Astrocyte (in vitro differentiated cells and primary cell): Measurements from ENCODE around the gene SIVA1. TPM values are rescaled to one million over a fixed set of nuclear protein-coding genes. Genes with fewer than 3 reads are reported as not detected.

Experiments
- DNase-seq: peaks from one replicate; pipeline ENCODE4 v3.0.0-alpha.2; 2010; ENCODE audit warnings: low read depth
- FAIRE-seq: peaks from 2 replicates; lab custom pipeline; 2011; peaks lifted over from hg19 to GRCh38; lab: Jason Lieb, UNC
- H2AFZ ChIP-seq: 2 replicates; pipeline ENCODE4 v1.6.0; 2012; ENCODE audit warnings: low read depth, low read length, inconsistent platforms
- H3K27ac ChIP-seq: 2 replicates; pipeline ENCODE4 v1.5.1; 2011; ENCODE audit warnings: low read depth, low read length, inconsistent platforms
- H3K27me3 ChIP-seq: 2 replicates; pipeline ENCODE4 v1.6.0; 2011; ENCODE audit warnings: low read length, inconsistent platforms; ENCODE audit not compliant: insufficient read depth
- H3K36me3 ChIP-seq: 2 replicates; pipeline ENCODE4 v1.5.1; 2011; ENCODE audit warnings: low read length, inconsistent platforms; ENCODE audit not compliant: insufficient read depth
- H3K4me1 ChIP-seq: 2 replicates; pipeline ENCODE4 v1.5.1; 2011; ENCODE audit warnings: low read length, inconsistent platforms; ENCODE audit not compliant: insufficient read depth
- H3K4me2 ChIP-seq: 2 replicates; pipeline ENCODE4 v1.6.0; 2012; ENCODE audit warnings: low read length, inconsistent platforms
- H3K4me3 ChIP-seq: 2 replicates; pipeline ENCODE4 v1.5.1; 2011; ENCODE audit warnings: low read depth, mild to moderate bottlenecking, low read length, inconsistent platforms; ENCODE audit not compliant: insufficient read depth
- H3K79me2 ChIP-seq: 2 replicates; pipeline ENCODE4 v1.6.0; 2012; ENCODE audit warnings: mild to moderate bottlenecking, low read length, inconsistent platforms; ENCODE audit not compliant: insufficient read depth
- H3K9ac ChIP-seq: 2 replicates; pipeline ENCODE4 v1.6.0; 2012; ENCODE audit warnings: mild to moderate bottlenecking, low read length, inconsistent platforms
- H3K9me3 ChIP-seq: 2 replicates; pipeline ENCODE4 v1.5.1; 2012; ENCODE audit warnings: low read depth, mild to moderate bottlenecking, low read length, inconsistent platforms; ENCODE audit not compliant: insufficient read depth
- H4K20me1 ChIP-seq: 2 replicates; pipeline ENCODE4 v1.6.0; 2012; ENCODE audit warnings: low read length, inconsistent platforms; ENCODE audit not compliant: insufficient read depth
- H3K27ac Mint-ChIP-seq: one replicate; pipeline ENCODE4 v1.8.0; 2021; ENCODE audit warnings: mild to moderate bottlenecking, mixed read lengths; ENCODE audit not compliant: unreplicated experiment
- H3K27me3 Mint-ChIP-seq: one replicate; pipeline ENCODE4 v1.8.0; 2021; ENCODE audit warnings: low read depth, mixed read lengths; ENCODE audit not compliant: unreplicated experiment
- H3K36me3 Mint-ChIP-seq: one replicate; pipeline ENCODE4 v1.8.0; 2021; ENCODE audit warnings: low read depth, mixed read lengths; ENCODE audit not compliant: unreplicated experiment
- H3K4me1 Mint-ChIP-seq: one replicate; pipeline ENCODE4 v1.8.0; 2021; ENCODE audit warnings: low read depth, mixed read lengths; ENCODE audit not compliant: unreplicated experiment
- H3K4me3 Mint-ChIP-seq: one replicate; pipeline ENCODE4 v1.8.0; 2021; ENCODE audit warnings: mild to moderate bottlenecking, moderate library complexity, mixed read lengths; ENCODE audit not compliant: unreplicated experiment
- H3K9me3 Mint-ChIP-seq: one replicate; pipeline ENCODE4 v1.8.0; 2021; ENCODE audit warnings: mild to moderate bottlenecking, mixed read lengths; ENCODE audit not compliant: unreplicated experiment
- CTCF ChIP-seq: IDR thresholded peaks from 2 replicates; pipeline ENCODE4 v1.5.1; 2011; ENCODE audit warnings: low read depth, mild to moderate bottlenecking, inconsistent platforms, low read length, moderate library complexity; ENCODE audit not compliant: insufficient read depth
- EZH2 ChIP-seq: IDR thresholded peaks from 2 replicates; pipeline ENCODE4 v1.6.1; 2012; ENCODE audit warnings: mild to moderate bottlenecking, low read length, inconsistent platforms; ENCODE audit not compliant: insufficient read depth
- total RNA-seq: library from RNA; stranded (reverse); gene quantifications from 2 replicates; pipeline ENCODE4 v1.2.1, GENCODE V29; 2021

SIVA1 gene
- total RNA-seq, 1 donor from 2014 or later = 51.0 TPM

GRCh38 chr14:104706733-104707607 is 46.0 kb upstream of the SIVA1 start:
- H3K4me1 Mint-ChIP-seq = peaks cover 4% of the 10 kb centered on the region
- peaks cover 9% of the 10 kb centered on the region for H3K36me3 ChIP-seq
- H3K79me2 ChIP-seq = no peaks in the 10 kb centered on the region
- TF ChIP-seq CTCF (no peak), EZH2 (no peak)
- FAIRE-seq (no peak), DNase-seq (no peak)
- no peak overlapping the region for H3K4me2 ChIP-seq
- H3K4me1 ChIP-seq = peaks cover 9% of the 10 kb centered on the region
- no peak overlapping the region for H2AFZ ChIP-seq
- H3K4me3 Mint-ChIP-seq = no peak overlapping the region
- H3K27me3 ChIP-seq = no peaks in the 10 kb centered on the region
- H3K4me3 ChIP-seq = no peak overlapping the region
- no peak overlapping the region for H3K27ac ChIP-seq
- no peaks in the 10 kb centered on the region for H3K9me3 ChIP-seq
- H3K27me3 Mint-ChIP-seq = no peaks in the 10 kb centered on the region
- H3K9ac ChIP-seq = no peak overlapping the region
- no peak overlapping the region for H3K27ac Mint-ChIP-seq
- H3K36me3 Mint-ChIP-seq = peaks cover 15% of the 10 kb centered on the region
- peaks cover 28% of the 10 kb centered on the region for H4K20me1 ChIP-seq
- H3K9me3 Mint-ChIP-seq = no peaks in the 10 kb centered on the region

- FAIRE-seq (no peak), DNase-seq (no peak)
- peaks cover 9% of the 10 kb centered on the region for H3K4me1 ChIP-seq
- H3K4me2 ChIP-seq = no peak overlapping the region
- H3K27me3 ChIP-seq = no peaks in the 10 kb centered on the region
- H4K20me1 ChIP-seq = peaks cover 19% of the 10 kb centered on the region
- no peak for TF ChIP-seq EZH2
- TF ChIP-seq CTCF = no peak
- Mint-ChIP-seq H3K4me3 (no peak overlapping the region), H3K27ac (no peak overlapping the region), H3K36me3 (peaks cover 15% of the 10 kb centered on the region), H3K4me1 (peaks cover 4% of the 10 kb centered on the region), H3K9me3 (no peaks in the 10 kb centered on the region), H3K27me3 (no peaks in the 10 kb centered on the region)
- no peak overlapping the region for H2AFZ ChIP-seq
- H3K36me3 ChIP-seq = peaks cover 9% of the 10 kb centered on the region
- no peak overlapping the region for H3K9ac ChIP-seq
- no peaks in the 10 kb centered on the region for H3K79me2 ChIP-seq
- H3K9me3 ChIP-seq = no peaks in the 10 kb centered on the region
- H3K27ac ChIP-seq = no peak overlapping the region
- H3K4me3 ChIP-seq = no peak overlapping the region
Measured at GRCh38 chr14:104707608-104708595, 45.0 kb upstream of the SIVA1 start.
